ENCODE measurements around the gene EMP1. TPM values are rescaled to one million over a fixed set of nuclear protein-coding genes. Genes with fewer than 3 reads are reported as not detected.

The EMP1 gene
- total and polyA plus RNA-seq, 2 donors (not counting 3 experiments of a cell fraction or from before 2014, with no cell fraction given), result 265 to 528 TPM

DNA sequence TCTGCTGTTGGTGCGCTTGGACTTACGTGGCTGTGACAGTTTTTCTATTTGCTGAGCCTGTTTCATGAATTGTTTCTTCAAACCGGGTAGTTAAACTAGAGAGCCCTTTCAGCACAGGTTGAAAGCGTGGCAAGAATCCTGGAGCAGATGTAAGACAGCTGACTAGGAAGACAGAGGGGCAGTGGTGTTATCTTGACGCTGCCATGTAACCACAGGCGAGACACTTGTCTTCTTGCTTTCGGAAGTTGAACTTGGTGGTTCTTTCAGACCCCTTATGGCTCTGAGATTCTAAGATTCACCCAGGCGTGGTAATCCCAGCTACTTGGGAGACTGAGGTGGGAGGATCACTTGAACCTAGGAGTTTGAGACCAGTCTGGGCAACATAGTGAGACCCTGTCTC, 4.3 kb downstream of the EMP1 start:
- Histone ChIP-seq H3K9me1 (replicated peaks; ENCODE audit: control insufficient read depth, extremely low read depth, insufficient read depth, low read length) (no peaks in the 10 kb centered on the region), H3K27me3 (ENCODE audit: control insufficient read depth in 2 of 2, insufficient read depth in 2 of 2, low read length in 2 of 2) (no peaks in the 10 kb centered on the region), H3K4me3 (replicated peaks in 1 of 3; ENCODE audit: insufficient read depth in 1 of 3, low read depth in 1 of 3, low read length in 3 of 3) (peak overlapping the region in 1 of 3 experiments; percentile 99), H3K79me2 (ENCODE audit: control insufficient read depth, insufficient read depth, low read length) (peaks cover 90% of the 10 kb centered on the region), H4K20me1 (replicated peaks; ENCODE audit: control insufficient read depth, extremely low read depth, insufficient read depth, low read length) (no peaks in the 10 kb centered on the region), H3K4me1 (ENCODE audit: control insufficient read depth, extremely low read depth, insufficient read depth, low read length) (peaks cover 73% of the 10 kb centered on the region), H3K36me3 (ENCODE audit: control insufficient read depth in 2 of 2, extremely low read depth in 1 of 2, insufficient read depth in 2 of 2, low read length in 2 of 2) (peaks cover 3 to 5% of the 10 kb centered on the region in 2 experiments), H2AFZ (ENCODE audit: low read depth, low read length) (no peak overlapping the region), H3K9ac (replicated peaks; ENCODE audit: extremely low read depth, insufficient read depth, low read length) (peak overlapping the region; percentile 100), H3K4me2 (ENCODE audit: insufficient read depth, low read length) (peak overlapping the region; percentile 98), H3K9me3 (replicated peaks; ENCODE audit: control insufficient read depth, insufficient read depth, low read length) (no peaks in the 10 kb centered on the region), H3K27ac (ENCODE audit: insufficient read depth, low read depth, low read length) (peak overlapping the region; percentile 96)
- intact Hi-C loops (cut with micrococcal nuclease), result loop anchor here (5.0 kb wide), 1 partner anchor 484 kb away; the partner anchor contains the start of gene CDKN1B
- no peak for FAIRE-seq
- no peak for TF ChIP-seq JUN (IDR thresholded peaks at IDR 0.05; ENCODE audit: borderline replicate concordance, insufficient read depth, insufficient read length, low read depth)
- TF ChIP-seq, protein P1, sequence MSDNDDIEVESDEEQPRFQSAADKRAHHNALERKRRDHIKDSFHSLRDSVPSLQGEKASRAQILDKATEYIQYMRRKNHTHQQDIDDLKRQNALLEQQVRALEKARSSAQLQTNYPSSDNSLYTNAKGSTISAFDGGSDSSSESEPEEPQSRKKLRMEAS (IDR thresholded peaks at IDR 0.05; ENCODE audit: insufficient read depth, insufficient read length), result no peak
- no peak for TF ChIP-seq GATA2 (IDR thresholded peaks at IDR 0.05; ENCODE audit: insufficient read depth, insufficient read length, low read depth, low read length)
- TF ChIP-seq FOS (IDR thresholded peaks at IDR 0.05; ENCODE audit: borderline replicate concordance, insufficient read depth, low read length), result no peak
- dilution Hi-C loops (cut with MboI; ENCODE audit: extremely low pct_ligation_motif_present, low sequenced_read_pairs), result no loop called here
- ChIA-PET POLR2A (interaction anchor here (1.6 kb wide), 1 partner anchor 10 kb away, joined by 3 read pairs; no protein-coding TSS in a partner anchor), CTCF (interaction anchor here (1.0 to 1.6 kb wide), 5 partner anchors 11 to 284 kb away, joined by 3 to 4 read pairs (median 4); no protein-coding TSS in a partner anchor)
- DNase-seq (ENCODE audit: low read depth, low spot score), result no peak
- no TSS peak for BruUV-seq (replicated peaks)

DNA sequence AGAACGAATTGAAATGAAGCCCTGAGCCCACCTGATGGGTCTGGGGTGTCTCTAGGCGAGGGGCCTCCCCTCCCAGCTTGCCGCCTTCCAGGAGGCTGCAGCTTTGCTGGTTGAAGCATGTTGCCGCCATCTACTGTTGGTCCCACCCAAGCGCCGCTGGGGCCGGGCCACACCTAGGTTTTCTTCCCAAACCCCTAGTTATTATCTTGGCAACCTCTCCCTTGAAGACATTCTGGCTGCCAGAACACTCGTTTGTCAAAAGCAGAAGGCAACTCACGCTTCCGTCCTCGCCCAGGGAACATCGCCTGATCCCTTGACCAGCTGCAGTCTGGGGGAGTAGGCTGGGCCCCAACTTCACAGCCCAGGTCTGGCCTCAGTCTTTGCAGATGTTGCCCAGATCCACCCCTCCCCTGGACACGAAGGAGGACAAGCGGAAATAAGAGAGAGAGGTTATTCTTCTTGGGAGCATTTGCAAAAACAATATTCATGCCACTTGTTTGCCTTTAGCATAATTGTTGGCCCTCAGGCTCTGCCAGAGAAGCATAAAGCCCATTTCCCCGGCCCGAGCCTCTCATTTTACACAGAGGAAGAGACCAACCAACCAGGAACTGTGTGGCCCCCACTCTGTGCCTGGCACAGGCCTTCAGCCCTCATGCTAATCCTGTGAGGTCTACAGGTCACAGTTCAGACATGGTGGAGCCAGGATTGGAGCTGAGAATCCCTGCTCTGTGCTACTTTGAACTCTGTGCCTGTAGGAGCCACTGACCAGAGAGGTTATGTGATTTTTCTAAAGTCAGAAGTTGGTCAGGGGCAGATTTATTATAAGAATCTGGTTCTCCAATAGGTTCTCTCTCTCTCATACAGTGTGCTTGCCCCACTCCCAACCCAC, 6.8 kb downstream of the EMP1 start:
- H3K4me3 ChIP-seq (replicated peaks in 1 of 3; ENCODE audit: insufficient read depth in 1 of 3, low read depth in 1 of 3, low read length in 3 of 3), result no peak overlapping the region
- H2AFZ ChIP-seq (ENCODE audit: low read depth, low read length), result no peak overlapping the region
- no peaks in the 10 kb centered on the region for H4K20me1 ChIP-seq (replicated peaks; ENCODE audit: control insufficient read depth, extremely low read depth, insufficient read depth, low read length)
- intact Hi-C loops (cut with micrococcal nuclease) (loop anchor here (5.0 kb wide), 1 partner anchor 486 kb away; the partner anchor contains the start of gene CDKN1B), dilution Hi-C loops (cut with MboI; ENCODE audit: extremely low pct_ligation_motif_present, low sequenced_read_pairs) (no loop called here)
- no peaks in the 10 kb centered on the region for H3K27me3 ChIP-seq (ENCODE audit: control insufficient read depth in 2 of 2, insufficient read depth in 2 of 2, low read length in 2 of 2)
- CTCF ChIA-PET, result interaction anchor here (0.7 to 2.0 kb wide), 8 partner anchors 8 to 287 kb away, joined by 3 to 9 read pairs (median 5); no protein-coding TSS in a partner anchor
- H3K9me1 ChIP-seq (replicated peaks; ENCODE audit: control insufficient read depth, extremely low read depth, insufficient read depth, low read length), result no peaks in the 10 kb centered on the region
- H3K79me2 ChIP-seq (ENCODE audit: control insufficient read depth, insufficient read depth, low read length), result peaks cover 91% of the 10 kb centered on the region
- TF ChIP-seq, protein P2, sequence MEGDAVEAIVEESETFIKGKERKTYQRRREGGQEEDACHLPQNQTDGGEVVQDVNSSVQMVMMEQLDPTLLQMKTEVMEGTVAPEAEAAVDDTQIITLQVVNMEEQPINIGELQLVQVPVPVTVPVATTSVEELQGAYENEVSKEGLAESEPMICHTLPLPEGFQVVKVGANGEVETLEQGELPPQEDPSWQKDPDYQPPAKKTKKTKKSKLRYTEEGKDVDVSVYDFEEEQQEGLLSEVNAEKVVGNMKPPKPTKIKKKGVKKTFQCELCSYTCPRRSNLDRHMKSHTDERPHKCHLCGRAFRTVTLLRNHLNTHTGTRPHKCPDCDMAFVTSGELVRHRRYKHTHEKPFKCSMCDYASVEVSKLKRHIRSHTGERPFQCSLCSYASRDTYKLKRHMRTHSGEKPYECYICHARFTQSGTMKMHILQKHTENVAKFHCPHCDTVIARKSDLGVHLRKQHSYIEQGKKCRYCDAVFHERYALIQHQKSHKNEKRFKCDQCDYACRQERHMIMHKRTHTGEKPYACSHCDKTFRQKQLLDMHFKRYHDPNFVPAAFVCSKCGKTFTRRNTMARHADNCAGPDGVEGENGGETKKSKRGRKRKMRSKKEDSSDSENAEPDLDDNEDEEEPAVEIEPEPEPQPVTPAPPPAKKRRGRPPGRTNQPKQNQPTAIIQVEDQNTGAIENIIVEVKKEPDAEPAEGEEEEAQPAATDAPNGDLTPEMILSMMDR (IDR thresholded peaks at IDR 0.05; ENCODE audit: extremely low read depth in 1 of 2, insufficient read depth in 1 of 2, low read depth in 1 of 2, low read length in 2 of 2), result peak; percentile 28 to 46
- TF ChIP-seq POLR2AphosphoS5 (IDR thresholded peaks at IDR 0.05; ENCODE audit: insufficient read depth, low read depth, low read length), result no peak
- H3K36me3 ChIP-seq (ENCODE audit: control insufficient read depth in 2 of 2, extremely low read depth in 1 of 2, insufficient read depth in 2 of 2, low read length in 2 of 2), result peaks cover 5% of the 10 kb centered on the region in 2 experiments
- peak overlapping the region; percentile 97 for H3K27ac ChIP-seq (ENCODE audit: insufficient read depth, low read depth, low read length)
- no TSS peak for BruUV-seq (replicated peaks)
- peak overlapping the region; percentile 48 for H3K4me2 ChIP-seq (ENCODE audit: insufficient read depth, low read length)
- H3K4me1 ChIP-seq (ENCODE audit: control insufficient read depth, extremely low read depth, insufficient read depth, low read length), result peaks cover 90% of the 10 kb centered on the region
- POLR2A ChIA-PET, result interaction anchor here (1.6 kb wide), 1 partner anchor 78 kb away, joined by 3 read pairs; no protein-coding TSS in a partner anchor
- FAIRE-seq (no peak), DNase-seq (ENCODE audit: low read depth, low spot score) (peak; percentile 46)
- peak overlapping the region; percentile 44 for H3K9ac ChIP-seq (replicated peaks; ENCODE audit: extremely low read depth, insufficient read depth, low read length)
- no peaks in the 10 kb centered on the region for H3K9me3 ChIP-seq (replicated peaks; ENCODE audit: control insufficient read depth, insufficient read depth, low read length)

All from endothelial cell of umbilical vein (primary cell).